D341Med (cell line): ENCODE data around the gene NFXL1.
"Not testable (repeated sequence)": the region's sequence is repeated elsewhere in the genome, so short reads cannot be mapped to it uniquely, and the experiment has no call there.

ENCODE experiments used
- DNase-seq: peaks from one replicate; pipeline ENCODE4 v3.0.0; 2012; ENCODE audit warnings: low spot score

NFXL1 gene

GRCh38 chr4:47914220-47914925 lies at the start of gene NFXL1:
Gene NFXL1, minus strand, starts transcription at chr4:47914583. Its CDS starts 380 bp downstream, at chr4:47914203.
- peak; percentile 97 for DNase-seq

GRCh38 chr4:47954677-47955076 lies 40.3 kb upstream of the NFXL1 start:
- DNase-seq: no peak

- DNase-seq: no peak
Observed at GRCh38 chr4:47954245-47954644, 39.9 kb upstream of the NFXL1 start.

GRCh38 chr4:47945930-47946726 lies 31.7 kb upstream of the NFXL1 start:
- no peak for DNase-seq

GRCh38 chr4:47942081-47942819 lies 27.9 kb upstream of the NFXL1 start:
- no peak for DNase-seq

GRCh38 chr4:47939456-47939855 lies 25.1 kb upstream of the NFXL1 start:
- no peak for DNase-seq

GRCh38 chr4:47936336-47936735 lies 22.0 kb upstream of the NFXL1 start:
- no peak for DNase-seq

- peak; percentile 40 for DNase-seq
Observed at GRCh38 chr4:47933840-47934239, 19.5 kb upstream of the NFXL1 start.

GRCh38 chr4:47930971-47931804 lies 16.8 kb upstream of the NFXL1 start:
- no peak for DNase-seq

- DNase-seq: no peak
Observed at GRCh38 chr4:47929682-47930201, 15.4 kb upstream of the NFXL1 start.

GRCh38 chr4:47926667-47927258 lies 12.4 kb upstream of the NFXL1 start:
- peak; percentile 77 for DNase-seq

GRCh38 chr4:47923261-47923608 lies 8.9 kb upstream of the NFXL1 start:
- DNase-seq: not testable (repeated sequence)

GRCh38 chr4:47922436-47923260 lies 8.3 kb upstream of the NFXL1 start:
- not testable (repeated sequence) for DNase-seq

GRCh38 chr4:47917163-47917562 lies 2.8 kb upstream of the NFXL1 start:
- DNase-seq: not testable (repeated sequence)

GRCh38 chr4:47915378-47915777 lies 995 bp upstream of the NFXL1 start:
- no peak for DNase-seq

- no peak for DNase-seq
Observed at GRCh38 chr4:47914926-47915237, 499 bp upstream of the NFXL1 start.

- DNase-seq: peak; percentile 70
Observed at GRCh38 chr4:47913861-47914219, 543 bp downstream of the NFXL1 start.

GRCh38 chr4:47913330-47913729 lies 1.1 kb downstream of the NFXL1 start:
- no peak for DNase-seq

- no peak for DNase-seq
Observed at GRCh38 chr4:47907089-47907646, 7.2 kb downstream of the NFXL1 start.

GRCh38 chr4:47899639-47900038 lies 14.7 kb downstream of the NFXL1 start:
- DNase-seq: no peak
